Measurements from ENCODE around the gene MAGED1.
A peak's percentile ranks its signal among the peaks of the same experiment; 100 is the strongest.
"Not testable (repeated sequence)": the region's sequence is repeated elsewhere in the genome, so short reads cannot be mapped to it uniquely, and the experiment has no call there.

The MAGED1 gene

DNA sequence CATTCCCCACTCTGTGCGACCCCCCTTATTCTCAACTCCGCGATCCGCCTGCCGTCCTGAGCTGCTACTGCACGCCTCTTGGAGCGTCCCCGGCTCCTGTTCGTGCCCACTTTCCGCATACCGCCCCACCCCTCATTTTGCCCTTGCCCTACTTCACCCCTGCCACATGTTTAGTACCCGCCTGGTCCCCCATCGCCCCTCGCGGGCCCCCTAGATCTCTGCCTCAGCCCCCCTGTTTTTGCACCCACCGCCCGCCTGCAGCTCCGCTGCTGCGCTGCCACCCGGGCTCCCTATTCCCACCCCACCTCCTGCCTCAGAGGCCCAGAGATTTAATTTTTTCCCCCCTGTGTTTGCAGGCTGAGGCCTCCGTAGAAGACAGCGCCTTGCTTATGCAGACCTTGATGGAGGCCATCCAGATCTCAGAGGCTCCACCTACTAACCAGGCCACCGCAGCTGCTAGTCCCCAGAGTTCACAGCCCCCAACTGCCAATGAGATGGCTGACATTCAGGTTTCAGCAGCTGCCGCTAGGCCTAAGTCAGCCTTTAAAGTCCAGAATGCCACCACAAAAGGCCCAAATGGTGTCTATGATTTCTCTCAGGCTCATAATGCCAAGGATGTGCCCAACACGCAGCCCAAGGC is 1.4 kb downstream of the MAGED1 start:
- peak; percentile 58 for DNase-seq (ENCODE audit: low spot score)

DNA sequence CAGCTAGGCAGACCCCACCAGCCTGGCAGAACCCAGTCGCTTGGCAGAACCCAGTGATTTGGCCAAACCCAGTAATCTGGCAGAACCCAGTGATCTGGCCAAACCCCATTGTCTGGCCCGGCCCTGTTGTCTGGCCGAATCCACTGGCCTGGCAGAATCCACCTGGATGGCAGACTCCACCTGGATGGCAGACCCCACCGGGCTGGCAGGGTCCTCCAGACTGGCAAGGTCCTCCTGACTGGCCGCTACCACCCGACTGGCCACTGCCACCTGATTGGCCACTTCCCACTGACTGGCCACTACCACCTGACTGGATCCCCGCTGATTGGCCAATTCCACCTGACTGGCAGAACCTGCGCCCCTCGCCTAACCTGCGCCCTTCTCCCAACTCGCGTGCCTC is 3.2 kb downstream of the MAGED1 start:
- no peak for DNase-seq (ENCODE audit: low spot score)

DNA sequence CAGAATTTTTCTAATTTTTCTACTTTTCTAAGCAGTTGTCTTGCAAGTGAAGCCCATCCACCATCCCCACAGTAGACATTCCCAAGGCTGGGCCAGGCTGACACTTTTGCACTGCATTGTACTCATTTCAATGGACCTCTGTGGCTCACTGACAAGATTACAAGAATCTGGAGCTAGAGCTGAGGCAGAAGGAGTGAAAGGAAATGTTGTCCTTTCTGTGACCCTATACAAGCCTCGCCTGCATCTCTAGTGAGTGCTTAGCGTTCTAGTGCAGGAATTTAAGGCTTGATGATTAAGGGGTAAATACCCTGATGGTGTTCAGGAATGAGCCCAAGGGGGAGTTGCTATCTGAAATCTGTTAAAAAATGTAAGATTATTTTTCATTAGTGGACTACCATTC is 6.3 kb downstream of the MAGED1 start:
- DNase-seq (ENCODE audit: low spot score): no peak

DNA sequence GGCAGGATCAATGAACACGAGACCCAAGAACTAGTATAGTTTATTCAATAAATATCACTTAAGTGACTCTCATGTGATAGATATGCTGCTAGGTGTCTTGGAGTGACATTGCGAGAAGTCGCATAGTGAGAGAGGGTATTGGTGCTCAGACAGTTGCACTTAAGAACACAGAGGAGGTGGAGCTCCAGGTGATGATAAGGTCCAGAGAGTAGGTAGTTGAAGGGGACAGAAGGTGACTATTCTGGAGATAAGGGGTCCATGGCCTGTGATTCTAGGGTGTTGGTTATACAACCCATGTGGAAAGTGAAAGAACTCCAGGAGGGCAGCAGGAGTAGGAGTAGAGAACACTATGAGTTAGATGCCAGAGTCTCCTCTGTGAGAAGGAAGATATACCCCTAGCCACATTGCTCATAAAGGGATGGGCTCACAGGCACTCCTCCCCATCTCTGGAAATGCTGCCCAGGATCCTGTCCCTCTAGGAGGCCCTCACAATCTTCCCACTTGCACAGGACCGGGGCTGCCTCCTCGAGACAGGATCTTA is 9.2 kb downstream of the MAGED1 start:
- DNase-seq (ENCODE audit: low spot score): no peak

DNA sequence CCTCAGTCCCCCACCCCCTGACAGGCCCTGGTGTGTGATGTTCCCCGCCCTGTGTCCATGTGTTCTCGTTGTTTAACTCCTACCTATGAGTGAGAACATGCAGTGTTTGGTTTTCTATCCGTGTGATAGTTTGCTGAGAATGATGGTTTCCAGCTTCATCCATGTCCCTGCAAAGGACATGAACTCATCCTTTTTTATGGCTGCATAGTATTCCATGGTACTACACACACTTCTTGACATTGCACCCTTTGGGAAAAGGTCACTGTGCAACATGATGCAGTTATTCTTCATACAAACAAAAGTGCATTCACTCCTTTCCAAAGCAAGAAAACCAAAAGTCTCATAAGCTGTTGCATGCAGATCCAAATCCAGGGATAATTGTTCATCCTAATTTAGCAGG is 11.7 kb downstream of the MAGED1 start:
- DNase-seq (ENCODE audit: low spot score): not testable (repeated sequence)

DNA sequence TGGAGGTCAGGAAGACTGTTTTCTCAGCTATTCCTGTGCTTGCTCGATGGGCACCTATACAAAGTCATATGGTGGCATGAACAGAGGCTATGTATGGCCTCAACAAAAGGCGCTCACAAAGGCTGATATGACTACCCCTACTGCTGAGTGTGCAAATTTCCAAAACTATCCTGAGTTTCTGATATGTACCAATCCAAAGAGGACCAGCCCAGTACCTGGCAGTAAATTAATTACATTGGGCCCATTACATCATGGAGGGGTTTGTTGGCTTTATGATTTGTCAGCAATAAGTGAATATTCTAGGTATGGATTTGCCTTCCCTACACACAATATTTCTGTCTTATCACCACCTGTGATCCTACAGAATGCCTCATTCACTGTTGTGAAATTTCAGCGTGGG is 12.3 kb downstream of the MAGED1 start:
- DNase-seq (ENCODE audit: low spot score): no peak

DNA sequence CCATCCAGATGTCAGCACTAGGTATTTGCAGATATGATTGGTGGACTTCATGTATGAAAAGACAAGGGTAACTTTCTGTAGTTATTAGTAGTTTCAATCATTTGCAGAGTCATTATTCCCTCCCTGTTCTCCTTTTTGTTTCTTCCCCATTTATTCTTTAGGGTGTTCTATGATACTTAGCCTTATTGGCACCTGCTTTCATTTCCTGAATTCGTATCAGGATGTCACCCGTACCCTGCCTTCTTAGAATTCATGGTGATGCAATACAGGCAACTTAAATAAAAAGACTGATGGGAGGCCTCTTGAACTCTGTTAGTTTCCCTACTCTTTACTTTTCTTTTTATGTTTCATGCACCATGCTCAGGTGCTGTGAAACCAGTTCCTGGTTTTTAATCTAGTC is 24.2 kb downstream of the MAGED1 start:
- DNase-seq (ENCODE audit: low spot score): no peak

DNA sequence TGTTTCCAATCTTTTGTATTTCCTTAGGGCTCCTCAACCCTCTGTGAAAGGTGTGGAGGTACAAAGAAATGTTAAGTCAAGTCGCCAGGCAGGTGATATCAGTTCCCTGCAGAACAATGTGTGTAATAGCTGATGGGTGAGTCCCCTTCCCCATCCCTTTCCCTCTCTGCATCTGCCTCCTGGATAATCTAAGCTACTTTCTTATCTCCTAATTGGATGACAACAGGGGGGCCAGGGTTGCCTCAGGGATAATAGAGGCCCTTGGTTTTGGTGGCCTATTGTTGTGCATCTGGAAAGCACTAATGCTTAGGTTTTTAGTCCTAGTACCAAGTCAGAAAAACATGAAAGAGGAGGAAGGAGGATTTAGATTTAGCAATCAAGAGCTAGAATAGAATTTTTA is 29.1 kb downstream of the MAGED1 start:
- no peak for DNase-seq (ENCODE audit: low spot score)

DNA sequence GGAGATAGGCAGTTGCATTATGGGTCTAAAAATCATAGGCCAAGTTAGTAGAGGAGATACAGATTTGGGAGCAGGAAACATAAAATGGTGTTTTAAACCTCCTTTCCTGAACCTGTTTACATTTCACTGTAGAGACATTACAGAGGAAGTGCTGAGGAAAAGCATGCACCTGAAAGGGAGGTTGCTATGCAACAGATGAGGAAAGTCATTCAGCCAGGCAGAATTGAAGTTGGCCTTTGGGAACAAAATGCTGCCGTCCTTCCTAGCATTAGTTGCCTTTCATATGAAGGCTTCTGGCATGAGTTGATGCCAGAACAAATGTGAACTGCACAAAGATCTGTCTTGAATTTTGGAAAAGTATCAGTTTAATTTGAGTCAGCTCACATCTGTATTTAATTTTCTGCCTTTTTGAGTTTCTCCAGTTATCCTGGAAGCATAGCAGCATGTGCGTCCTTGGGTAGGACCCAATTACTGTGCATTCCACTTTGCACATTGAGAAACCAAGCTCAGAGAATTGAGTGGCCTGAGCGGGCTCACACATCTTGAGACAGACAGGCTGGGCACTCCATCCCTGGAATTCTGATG is 38.2 kb downstream of the MAGED1 start:
- DNase-seq (ENCODE audit: low spot score): no peak
